Left renal pelvis (tissue), 4 donors: ENCODE results near the gene ADCY1. TPM values are rescaled to one million over a fixed set of nuclear protein-coding genes. Genes with fewer than 3 reads are reported as not detected.

Source experiments
- DNase-seq, 4 donors: peaks; one replicate each; pipeline ENCODE4 v3.0.0-alpha.2; 2013; ENCODE audit warnings: low read depth in 4 of 4, low spot score in 3 of 4
- polyA plus RNA-seq, 4 donors: library from polyadenylated mRNA; unstranded; fragments of 120-200 nt; gene quantifications; one replicate each; pipeline ENCODE4 v1.2.1, GENCODE V29; 2013; ENCODE audit not compliant: insufficient read length in 4 of 4

Gene ADCY1
- polyA plus RNA-seq, 4 donors, result 2.8 to 5.5 (median 3.4) TPM

- DNase-seq, result no peak
These were observed 75.6 kb downstream of the ADCY1 start for GRCh38 chr7:45649560-45650346.

- no peak for DNase-seq
These were observed 76.5 kb downstream of the ADCY1 start for GRCh38 chr7:45650404-45651394.

DNA sequence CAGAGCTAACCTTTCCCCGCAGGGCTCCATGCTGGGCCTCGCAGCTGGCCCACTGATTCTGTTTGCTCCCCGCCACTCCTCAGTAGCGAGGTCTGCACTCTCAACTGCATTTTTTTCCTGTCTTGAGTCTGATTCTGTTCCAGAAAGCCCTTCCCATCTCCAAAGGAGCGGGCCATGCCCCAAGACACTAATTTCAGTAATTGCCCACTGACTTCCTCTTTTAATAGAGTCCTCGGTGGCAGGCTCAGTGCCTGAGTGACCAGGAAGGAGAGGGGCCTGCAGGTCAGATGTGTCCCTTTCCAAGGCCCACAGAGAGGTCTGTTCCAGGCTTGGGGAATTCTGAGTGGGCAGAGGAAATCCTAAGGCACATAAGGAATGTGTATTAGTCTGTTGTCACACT lies 77.4 kb downstream of the ADCY1 start:
- DNase-seq, result no peak

- no peak for DNase-seq
These were observed 78.5 kb downstream of the ADCY1 start for GRCh38 chr7:45652630-45653029.

DNA sequence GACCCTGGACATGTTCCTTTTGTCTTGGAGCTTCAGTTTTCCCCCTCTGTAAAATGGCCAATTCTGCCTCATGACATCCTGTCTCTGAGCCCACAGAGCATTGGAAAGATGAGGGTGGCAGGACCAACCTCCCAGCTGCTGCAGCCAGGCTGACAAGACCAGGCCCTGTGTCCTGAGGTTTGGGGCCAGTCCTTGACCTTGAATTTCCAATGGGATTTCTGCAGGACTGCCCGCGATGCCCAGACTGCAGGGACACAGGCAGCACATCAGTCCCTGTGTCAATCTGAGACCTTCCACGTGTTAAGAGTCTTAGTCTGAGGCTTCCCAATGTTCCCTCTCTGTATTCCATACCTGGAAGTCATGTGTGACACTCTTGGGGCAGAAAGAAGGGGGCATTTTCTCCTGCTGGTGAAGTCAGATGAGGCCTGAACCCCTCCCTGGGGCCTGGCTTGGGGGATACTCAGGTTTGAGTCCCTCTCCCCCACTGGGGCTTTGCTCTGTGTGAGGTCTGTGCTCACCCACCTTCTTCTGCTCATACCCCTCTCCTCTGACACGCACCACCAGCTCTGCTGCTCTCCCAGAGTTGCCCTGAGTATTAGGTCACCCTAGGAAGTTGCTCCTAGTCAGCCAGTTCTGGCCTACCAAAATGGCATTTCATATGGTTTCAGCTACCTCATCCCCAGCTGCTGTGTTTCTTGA lies 79.2 kb downstream of the ADCY1 start:
- DNase-seq, result no peak

GRCh38 chr7:45654341-45654740 lies 80.2 kb downstream of the ADCY1 start:
- DNase-seq, result no peak

GRCh38 chr7:45655539-45655938 lies 81.4 kb downstream of the ADCY1 start:
- DNase-seq, result no peak

GRCh38 chr7:45656431-45656830 lies 82.3 kb downstream of the ADCY1 start:
- DNase-seq, result no peak

DNA sequence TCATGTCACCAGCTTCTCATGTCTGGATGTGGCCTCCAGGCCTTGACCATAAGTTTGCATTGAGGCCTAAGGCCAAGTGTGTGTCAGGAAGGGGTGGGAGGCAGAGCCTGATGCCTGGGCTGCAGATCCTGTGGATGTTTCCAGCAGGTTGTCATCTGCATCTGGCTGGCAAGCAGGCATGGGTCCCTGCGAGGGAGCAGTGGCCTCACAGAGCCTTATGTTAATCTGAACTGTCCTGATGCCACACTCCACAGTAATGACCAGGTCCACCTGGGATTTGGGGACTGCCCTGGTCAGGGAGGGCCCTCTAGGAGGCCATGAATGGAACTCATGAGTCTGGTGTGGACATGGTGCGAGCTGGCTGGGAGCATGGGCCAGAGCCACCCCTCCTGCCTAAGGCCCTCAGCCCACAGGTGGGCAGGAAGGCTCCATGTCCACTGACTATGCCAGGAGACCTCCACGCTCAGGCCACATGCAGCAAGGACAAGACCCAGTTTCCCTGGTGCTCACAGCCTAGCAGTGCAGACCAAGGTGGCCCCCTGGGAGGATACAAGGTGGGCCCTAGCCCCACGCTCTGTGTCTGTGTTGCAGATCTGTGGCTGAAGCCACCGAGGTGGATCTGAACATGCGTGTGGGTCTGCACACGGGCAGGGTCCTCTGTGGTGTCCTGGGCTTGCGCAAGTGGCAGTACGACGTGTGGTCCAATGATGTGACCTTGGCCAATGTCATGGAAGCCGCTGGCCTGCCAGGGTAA lies 83.1 kb downstream of the ADCY1 start:
- no peak for DNase-seq

DNA sequence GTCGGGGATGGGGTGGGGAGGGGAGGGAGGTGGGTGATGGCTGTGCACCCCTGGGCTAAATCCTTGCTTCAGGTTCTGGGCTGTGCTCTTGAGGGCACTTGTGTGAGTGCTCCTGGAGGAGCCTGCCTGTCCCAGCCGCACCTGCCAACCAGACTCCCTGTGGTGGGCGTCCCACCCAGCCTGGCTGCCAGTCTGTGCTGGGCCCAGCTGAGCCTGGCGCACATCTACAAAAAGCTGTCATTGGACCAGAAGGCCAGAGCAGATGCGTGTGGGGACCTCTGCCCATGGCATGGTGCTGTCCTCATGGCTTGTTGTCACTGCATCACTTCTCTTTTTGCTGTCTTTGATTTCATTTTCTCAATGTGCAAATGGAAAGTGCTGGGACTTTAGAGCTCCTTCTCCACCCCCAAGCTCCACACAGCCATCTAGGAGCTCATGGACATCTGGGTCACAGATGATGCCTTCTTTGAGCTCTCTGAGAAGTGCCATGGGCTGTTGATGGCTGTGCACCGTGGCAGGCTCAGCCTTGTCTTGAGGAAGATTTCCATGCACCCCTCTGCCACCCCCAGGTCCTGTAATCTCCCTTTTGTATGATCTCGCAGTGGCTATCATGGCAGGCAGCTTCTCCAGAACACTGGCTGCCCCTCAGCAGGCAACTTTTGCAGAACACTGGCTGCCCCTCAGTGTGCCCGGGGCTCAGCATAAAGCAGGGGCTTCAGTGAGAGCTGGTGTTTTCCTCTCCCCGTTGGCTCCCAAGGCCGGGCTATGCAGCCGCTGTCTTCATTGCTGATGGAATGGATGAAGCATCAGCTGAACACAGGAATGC lies 83.9 kb downstream of the ADCY1 start:
- DNase-seq, result no peak

DNA sequence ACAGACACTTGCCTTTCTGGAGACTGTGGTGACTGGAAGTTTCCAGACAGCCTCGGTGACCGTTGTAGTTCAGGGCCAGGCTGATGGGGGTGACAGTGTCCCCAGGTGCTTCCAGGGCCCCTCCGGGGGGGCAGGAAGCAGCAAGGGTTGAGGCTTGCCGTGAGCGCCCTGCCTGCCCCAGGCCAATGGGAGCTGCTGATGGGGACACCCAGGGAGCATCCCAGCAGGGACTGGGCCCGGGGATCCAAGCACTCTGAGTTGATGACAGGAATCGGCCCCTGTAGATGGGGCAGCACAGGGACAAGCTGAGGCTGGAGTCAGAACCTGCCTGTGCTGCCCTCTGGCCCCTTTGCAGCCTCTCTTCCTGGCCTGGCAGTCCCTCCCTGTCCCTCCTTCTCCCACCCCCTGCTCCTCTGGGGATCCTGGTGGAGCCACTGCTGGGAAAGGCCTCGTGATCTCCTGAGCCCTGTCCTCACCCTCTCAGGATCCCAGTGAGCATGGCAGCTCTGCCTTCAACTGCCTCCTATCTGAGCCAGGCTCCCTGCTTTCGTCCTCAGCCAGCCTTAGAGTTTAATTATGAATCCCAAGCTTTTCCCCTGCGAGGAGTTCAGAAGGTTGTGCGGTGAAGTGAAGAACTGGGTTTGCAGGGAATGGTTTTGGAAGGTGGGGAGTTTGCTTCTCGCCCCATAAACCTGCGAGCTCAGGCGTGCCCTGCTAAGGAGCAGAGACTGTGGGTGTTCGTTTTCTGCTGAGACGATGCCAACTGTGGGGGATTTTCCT lies 84.7 kb downstream of the ADCY1 start:
- DNase-seq, result peak in 3 of 4 donors; percentile 16 to 39 (median 20)

GRCh38 chr7:45659496-45660139 lies 85.5 kb downstream of the ADCY1 start:
- no peak for DNase-seq

GRCh38 chr7:45660201-45660900 lies 86.2 kb downstream of the ADCY1 start:
- DNase-seq, result no peak

DNA sequence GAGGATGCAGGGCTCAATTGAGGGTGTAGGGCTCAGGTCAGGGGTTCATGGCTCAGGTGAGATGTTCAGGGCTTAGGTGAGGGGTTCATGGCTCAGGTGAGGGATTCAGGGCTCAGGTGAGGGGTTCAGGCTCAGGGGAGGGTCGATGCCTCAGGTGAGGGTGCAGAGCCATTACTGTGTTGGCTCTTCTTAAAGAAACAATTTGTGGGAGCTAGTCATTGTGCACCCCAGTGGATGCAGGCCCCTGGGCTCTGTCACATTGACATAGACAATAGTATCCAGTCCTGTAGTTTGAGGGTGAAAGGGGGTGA lies 86.7 kb downstream of the ADCY1 start:
- DNase-seq, result no peak

- no peak for DNase-seq
These were observed 87.3 kb downstream of the ADCY1 start for GRCh38 chr7:45661302-45661995.

- DNase-seq, result no peak
These were observed 87.8 kb downstream of the ADCY1 start for GRCh38 chr7:45662018-45662417.

DNA sequence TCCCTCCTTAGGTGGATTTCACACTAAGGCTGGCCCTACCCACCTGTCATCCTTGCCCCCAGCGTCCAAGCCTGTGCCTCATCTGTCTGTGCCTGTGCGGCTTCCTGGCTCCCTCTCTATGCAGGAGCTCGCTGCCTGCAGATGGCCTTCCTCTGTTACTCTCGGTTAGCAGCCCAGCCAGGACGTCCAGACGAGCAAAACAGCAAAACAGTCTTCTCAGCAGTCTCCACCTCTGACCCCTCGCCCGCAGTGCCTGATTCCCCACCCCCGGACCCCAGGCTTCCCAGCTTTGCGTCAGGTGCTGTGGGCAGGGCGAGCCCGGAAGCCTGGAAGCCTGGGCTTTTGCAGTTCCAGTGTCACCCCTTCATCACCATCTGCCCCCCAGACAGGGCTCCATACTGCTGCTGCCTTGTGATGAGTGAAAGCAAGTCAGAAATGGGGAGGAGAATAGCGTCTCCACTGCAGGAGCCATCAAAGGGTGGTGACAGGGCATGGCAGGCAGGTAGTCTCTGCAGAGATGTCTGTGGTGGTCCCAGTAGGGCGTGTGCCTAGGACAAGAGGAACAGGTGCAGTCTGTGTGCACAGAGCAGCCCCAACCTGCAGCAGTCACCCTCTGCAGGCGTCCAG lies 88.5 kb downstream of the ADCY1 start:
- DNase-seq, result no peak
